Placental pericyte (primary cell): ENCODE measurements around the gene P2RX4. TPM values are rescaled to one million over a fixed set of nuclear protein-coding genes. Genes with fewer than 3 reads are reported as not detected.

Source experiments
- total RNA-seq: library from RNA; depleted of rRNA; stranded (reverse); fragments of >200 nt; gene quantifications from 2 replicates; pipeline ENCODE4 v1.2.3, GENCODE V29; 2012

P2RX4 gene
- total RNA-seq, result 19.6 and 68.3 TPM in 2 replicates

GRCh38 chr12:121209624-121210572 lies at the start of gene P2RX4:
Gene P2RX4, plus strand, starts transcription at chr12:121210129. Its CDS starts 36 bp downstream, at chr12:121210165.

Other genes starting within 250 kb of the P2RX4 start
- not detected in 2 replicates for gene HNF1A, start 231.6 kb upstream of the P2RX4 start, total RNA-seq
- 13.9 and 16.4 TPM in 2 replicates for gene C12orf43, start 193.6 kb upstream of the P2RX4 start, total RNA-seq
- 0.86 and 0.88 TPM in 2 replicates for gene OASL, start 170.9 kb upstream of the P2RX4 start, total RNA-seq
- gene P2RX7, start 77.3 kb upstream of the P2RX4 start, total RNA-seq, result 0.14 and 2.8 TPM in 2 replicates
- gene CAMKK2, start 86.6 kb downstream of the P2RX4 start, total RNA-seq, result 12.9 and 19.5 TPM in 2 replicates
- 84.3 and 192 TPM in 2 replicates for gene ANAPC5, start 142.3 kb downstream of the P2RX4 start, total RNA-seq
- gene RNF34, start 190.0 kb downstream of the P2RX4 start, total RNA-seq, result 40.5 and 67.4 TPM in 2 replicates